PFSK-1 (cell line): ENCODE results near the gene PDF.

Experiments used
- FOXP2 ChIP-seq: optimal IDR thresholded peaks from 2 replicates; pipeline ENCODE3; 2011; ENCODE audit warnings: borderline replicate concordance, control low read depth, inconsistent platforms; ENCODE audit not compliant: insufficient read depth; ENCODE audit errors: extremely low read length, extremely low read depth
- POLR2AphosphoS5 ChIP-seq: IDR thresholded peaks from 2 replicates; pipeline ENCODE4 v1.6.1; 2012; ENCODE audit warnings: low read depth, mild to moderate bottlenecking, control low read depth, low read length, moderate library complexity
- REST ChIP-seq, 2 experiments: IDR thresholded peaks; 2 replicates each; pipeline versions ENCODE4 v1.6.1 to v1.8.0; 2011 to 2012; ENCODE audit warnings: low read depth in 2 of 2, low read length in 2 of 2, control low read depth in 1 of 2, inconsistent platforms in 1 of 2, mild to moderate bottlenecking in 1 of 2, moderate library complexity in 1 of 2; ENCODE audit not compliant: insufficient read depth in 1 of 2
- SIN3A ChIP-seq: IDR thresholded peaks from 2 replicates; pipeline ENCODE4 v1.6.1; 2012; ENCODE audit warnings: mild to moderate bottlenecking, low read length, moderate library complexity, borderline replicate concordance; ENCODE audit not compliant: insufficient read depth
- TAF1 ChIP-seq: IDR thresholded peaks from 2 replicates; pipeline ENCODE4 v1.6.1; 2012; ENCODE audit warnings: low read length, control low read depth, borderline replicate concordance; ENCODE audit not compliant: insufficient read depth

Gene PDF

GRCh38 chr16:69320740-69321073 lies 9.7 kb downstream of the PDF start:
- no peak for TF ChIP-seq FOXP2
- TF ChIP-seq POLR2AphosphoS5, result no peak
- no peak for TF ChIP-seq REST (IDR thresholded peaks at IDR 0.05; ENCODE audit: insufficient read depth in 1 of 2, low read depth in 2 of 2, low read length in 2 of 2)
- TF ChIP-seq TAF1, result no peak
- no peak for TF ChIP-seq SIN3A

- TF ChIP-seq SIN3A (no peak), TAF1 (no peak), POLR2AphosphoS5 (no peak), REST (IDR thresholded peaks at IDR 0.05; ENCODE audit: insufficient read depth in 1 of 2, low read depth in 2 of 2, low read length in 2 of 2) (no peak), FOXP2 (no peak)
These were observed 10.3 kb downstream of the PDF start for GRCh38 chr16:69319826-69320739.

- TF ChIP-seq TAF1 (no peak), SIN3A (no peak)
These were observed 11.0 kb downstream of the PDF start for GRCh38 chr16:69319381-69319780.

- TF ChIP-seq FOXP2 (no peak), POLR2AphosphoS5 (no peak), TAF1 (no peak), REST (IDR thresholded peaks at IDR 0.05; ENCODE audit: insufficient read depth in 1 of 2, low read depth in 2 of 2, low read length in 2 of 2) (no peak), SIN3A (no peak)
These were observed 11.5 kb downstream of the PDF start for GRCh38 chr16:69318911-69319289.

GRCh38 chr16:69318177-69318910 lies 12.0 kb downstream of the PDF start:
- TF ChIP-seq POLR2AphosphoS5 (no peak), REST (IDR thresholded peaks at IDR 0.05; ENCODE audit: insufficient read depth in 1 of 2, low read depth in 2 of 2, low read length in 2 of 2) (no peak), FOXP2 (no peak), SIN3A (no peak), TAF1 (no peak)
